GM12864 (cell line): ENCODE results near the gene MLXIP.

Experiments
- DNase-seq: peaks from one replicate; pipeline ENCODE4 v3.0.0-alpha.2; 2011; ENCODE audit warnings: low read depth
- H3K4me3 ChIP-seq: 2 replicates; pipeline ENCODE4 v1.5.1; 2011; ENCODE audit warnings: mild to moderate bottlenecking, low read depth, low read length, control low read depth
- CTCF ChIP-seq: IDR thresholded peaks from 2 replicates; pipeline ENCODE4 v1.5.1; 2011; ENCODE audit warnings: low read depth, mild to moderate bottlenecking, moderate library complexity, low read length, control low read depth, inconsistent platforms; ENCODE audit errors: missing control alignments

MLXIP gene

GRCh38 chr12:122045262-122045661, 33.3 kb upstream of the MLXIP start:
- DNase-seq = no peak
- no peak overlapping the region for H3K4me3 ChIP-seq
- no peak for TF ChIP-seq CTCF

GRCh38 chr12:122046145-122046544, 32.4 kb upstream of the MLXIP start:
- DNase-seq = no peak
- H3K4me3 ChIP-seq = no peak overlapping the region
- no peak for TF ChIP-seq CTCF

GRCh38 chr12:122048151-122048550, 30.4 kb upstream of the MLXIP start:
- TF ChIP-seq CTCF = no peak
- no peak for DNase-seq
- H3K4me3 ChIP-seq = no peak overlapping the region

DNA sequence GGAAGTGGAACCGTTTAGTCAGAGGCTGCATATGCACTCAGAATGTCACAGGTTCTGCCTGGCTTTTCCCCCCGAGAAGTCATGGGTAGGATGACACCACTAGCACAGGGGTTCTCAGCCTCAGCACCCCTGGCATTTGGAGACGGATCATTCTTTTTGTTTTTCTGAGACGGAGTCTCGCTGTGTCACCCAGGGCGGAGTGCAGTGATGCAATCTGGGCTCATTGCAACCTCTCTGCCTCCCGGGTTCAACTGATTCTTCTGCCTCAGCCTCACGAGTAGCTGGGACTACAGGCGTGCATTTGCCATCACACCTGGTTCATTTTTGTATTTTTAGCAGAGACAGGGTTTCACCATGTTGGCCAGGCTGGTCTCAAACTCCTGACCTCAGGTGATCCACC, 28.7 kb upstream of the MLXIP start:
- TF ChIP-seq CTCF = no peak
- H3K4me3 ChIP-seq = no peak overlapping the region
- no peak for DNase-seq

- DNase-seq = no peak
- H3K4me3 ChIP-seq = no peak overlapping the region
- TF ChIP-seq CTCF = no peak
These were observed 27.9 kb upstream of the MLXIP start for GRCh38 chr12:122050706-122051105.

- H3K4me3 ChIP-seq = no peak overlapping the region
- no peak for DNase-seq
- TF ChIP-seq CTCF = no peak
These were observed 27.2 kb upstream of the MLXIP start for GRCh38 chr12:122051231-122051876.

DNA sequence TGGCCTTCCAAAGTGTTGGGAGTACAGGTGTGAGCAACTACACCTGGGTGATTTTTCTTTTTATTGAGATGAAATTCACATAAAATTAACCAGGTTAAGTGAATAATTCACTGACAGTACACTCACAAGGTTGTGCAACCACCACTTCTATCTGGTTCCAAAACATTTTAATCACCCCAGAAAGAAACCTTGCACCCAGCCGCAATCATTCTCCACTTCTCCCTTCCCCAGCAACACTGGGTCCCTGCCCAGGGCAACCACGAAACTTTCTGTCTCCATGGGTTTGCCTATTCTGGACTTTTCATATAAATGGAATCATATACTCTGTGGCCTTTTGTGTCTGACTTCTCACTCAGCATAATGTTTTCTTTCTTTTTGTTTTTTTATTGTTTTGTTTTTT, 26.3 kb upstream of the MLXIP start:
- H3K4me3 ChIP-seq = no peak overlapping the region
- no peak for DNase-seq
- TF ChIP-seq CTCF = no peak
